ENCODE data around the gene KRTAP12-1. TPM values are rescaled to one million over a fixed set of nuclear protein-coding genes. Genes with fewer than 3 reads are reported as not detected.

The KRTAP12-1 gene
- total RNA-seq, 1 experiment from 2014 or later = 0.80 TPM

- no peaks in the 10 kb centered on the region for H3K9me3 ChIP-seq (ENCODE audit: low read depth, low read length, poor library complexity, severe bottlenecking)
- H3K27me3 ChIP-seq (replicated peaks; ENCODE audit: insufficient read depth, low read depth, low read length, poor library complexity) = no peaks in the 10 kb centered on the region
- H3K4me3 ChIP-seq (ENCODE audit: low read depth, low read length, poor library complexity, severe bottlenecking) = no peak overlapping the region
- CTCF ChIA-PET = interaction anchor here (1.1 kb wide), 1 partner anchor 25 kb away, joined by 4 read pairs; no protein-coding TSS in a partner anchor
- no peak overlapping the region for H3K27ac ChIP-seq (ENCODE audit: low read depth, low read length, poor library complexity, severe bottlenecking)
- no peaks in the 10 kb centered on the region for H3K36me3 ChIP-seq (ENCODE audit: insufficient read depth, low read length, poor library complexity, severe bottlenecking)
- no peak for DNase-seq (ENCODE audit: low spot score)
- POLR2A ChIA-PET (ENCODE audit: low non-redundant PET) = no interaction called here
- intact Hi-C loops (cut with micrococcal nuclease; ENCODE audit: unreplicated experiment) = no loop called here
- TF ChIP-seq EZH2 (IDR thresholded peaks at IDR 0.05; ENCODE audit: borderline replicate concordance, low read depth, low read length, poor library complexity, severe bottlenecking) (no peak), CTCF (conservative IDR thresholded peaks at IDR 0.05; ENCODE audit: low read depth, low read length) (no peak)
- no TSS peak for BruUV-seq (replicated peaks)
- H3K4me1 ChIP-seq (ENCODE audit: insufficient read depth, low read length, poor library complexity, severe bottlenecking) = peaks cover 5% of the 10 kb centered on the region
These were observed 42.2 kb upstream of the KRTAP12-1 start for GRCh38 chr21:44724196-44724595.

DNA sequence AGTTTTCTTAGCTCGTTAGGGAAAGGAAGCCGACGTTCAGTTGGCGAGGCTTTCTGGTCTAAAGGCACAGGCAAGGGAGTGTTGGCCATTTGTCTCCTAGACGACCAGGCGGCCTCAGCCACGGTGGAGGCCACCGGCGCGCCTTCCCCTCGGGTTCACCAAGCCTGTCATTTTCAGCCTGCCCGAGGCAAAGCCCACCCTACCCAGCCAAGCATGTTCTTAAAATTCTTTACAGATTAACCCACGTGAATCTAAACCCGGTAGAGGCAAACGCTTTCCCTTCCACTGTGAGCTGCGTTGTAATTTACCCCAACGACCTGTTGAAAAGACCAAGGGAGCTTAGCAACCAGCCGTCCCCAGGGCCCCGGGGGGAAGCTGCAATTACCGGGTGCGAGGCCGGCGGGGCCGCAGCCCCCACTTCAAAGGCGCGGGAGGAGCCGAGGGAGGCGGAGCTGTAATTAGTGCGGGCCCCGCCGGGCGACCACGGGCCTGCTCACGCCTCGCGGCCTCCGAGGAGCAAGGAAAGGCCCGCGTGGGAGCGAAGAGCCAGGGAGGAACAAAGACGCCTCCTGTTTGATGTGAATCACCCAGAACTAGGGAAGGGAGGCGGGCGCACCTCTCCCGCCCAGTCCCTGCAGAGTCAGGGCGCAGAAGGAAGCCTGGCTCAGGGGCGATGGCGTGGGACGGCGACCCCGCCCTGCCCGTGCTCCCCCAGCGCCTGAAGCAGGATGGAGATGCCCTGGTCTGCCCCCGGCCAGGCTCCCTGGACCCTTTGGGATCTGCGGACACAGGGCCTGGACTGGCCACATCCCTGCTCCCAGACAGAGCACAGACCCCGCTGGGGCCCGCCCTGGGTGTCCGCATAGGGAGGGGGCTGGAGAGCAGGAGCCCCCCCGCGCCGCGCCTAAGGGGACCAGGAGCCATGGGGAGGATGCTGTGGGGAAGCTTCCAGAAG, 41.5 kb upstream of the KRTAP12-1 start:
- H3K27ac ChIP-seq (ENCODE audit: low read depth, low read length, poor library complexity, severe bottlenecking) = no peak overlapping the region
- DNase-seq (ENCODE audit: low spot score) = no peak
- intact Hi-C loops (cut with micrococcal nuclease; ENCODE audit: unreplicated experiment) = no loop called here
- H3K4me3 ChIP-seq (ENCODE audit: low read depth, low read length, poor library complexity, severe bottlenecking) = no peak overlapping the region
- H3K9me3 ChIP-seq (ENCODE audit: low read depth, low read length, poor library complexity, severe bottlenecking) = no peaks in the 10 kb centered on the region
- TF ChIP-seq EZH2 (IDR thresholded peaks at IDR 0.05; ENCODE audit: borderline replicate concordance, low read depth, low read length, poor library complexity, severe bottlenecking) (no peak), CTCF (conservative IDR thresholded peaks at IDR 0.05; ENCODE audit: low read depth, low read length) (no peak)
- CTCF ChIA-PET = no interaction called here
- BruUV-seq (replicated peaks) = no TSS peak
- H3K27me3 ChIP-seq (replicated peaks; ENCODE audit: insufficient read depth, low read depth, low read length, poor library complexity) = no peaks in the 10 kb centered on the region
- POLR2A ChIA-PET (ENCODE audit: low non-redundant PET) = interaction anchor here (0.6 kb wide), 1 partner anchor 128 kb away, joined by 3 read pairs; no protein-coding TSS in a partner anchor
- peaks cover 5% of the 10 kb centered on the region for H3K4me1 ChIP-seq (ENCODE audit: insufficient read depth, low read length, poor library complexity, severe bottlenecking)
- H3K36me3 ChIP-seq (ENCODE audit: insufficient read depth, low read length, poor library complexity, severe bottlenecking) = no peaks in the 10 kb centered on the region

DNA sequence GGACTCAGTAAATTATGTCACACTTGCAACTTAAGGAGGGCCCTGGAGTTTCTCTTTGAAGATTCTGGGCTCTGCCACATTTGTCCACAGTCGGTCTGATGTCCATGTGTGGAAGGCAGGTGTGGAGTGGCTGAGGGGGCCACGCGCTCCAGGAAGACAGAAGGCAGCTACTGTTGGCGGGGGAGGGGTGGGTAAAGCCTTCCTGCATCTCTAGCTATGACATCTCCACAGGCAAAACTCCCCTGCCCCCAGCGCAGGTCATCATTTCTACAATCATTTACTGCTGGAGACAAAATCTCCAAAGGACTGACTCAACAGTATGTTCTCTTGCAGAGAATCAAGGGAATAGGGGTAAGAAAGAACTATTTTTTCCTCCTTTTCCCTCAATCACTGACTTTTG, 40.8 kb upstream of the KRTAP12-1 start:
- ChIA-PET POLR2A (ENCODE audit: low non-redundant PET) (interaction anchor here (0.6 kb wide), 1 partner anchor 127 kb away, joined by 3 read pairs; no protein-coding TSS in a partner anchor), CTCF (no interaction called here)
- Histone ChIP-seq H3K27me3 (replicated peaks; ENCODE audit: insufficient read depth, low read depth, low read length, poor library complexity) (no peaks in the 10 kb centered on the region), H3K4me3 (ENCODE audit: low read depth, low read length, poor library complexity, severe bottlenecking) (no peak overlapping the region), H3K36me3 (ENCODE audit: insufficient read depth, low read length, poor library complexity, severe bottlenecking) (no peaks in the 10 kb centered on the region), H3K9me3 (ENCODE audit: low read depth, low read length, poor library complexity, severe bottlenecking) (no peaks in the 10 kb centered on the region), H3K4me1 (ENCODE audit: insufficient read depth, low read length, poor library complexity, severe bottlenecking) (peaks cover 5% of the 10 kb centered on the region), H3K27ac (ENCODE audit: low read depth, low read length, poor library complexity, severe bottlenecking) (no peak overlapping the region)
- no peak for TF ChIP-seq EZH2 (IDR thresholded peaks at IDR 0.05; ENCODE audit: borderline replicate concordance, low read depth, low read length, poor library complexity, severe bottlenecking)
- TF ChIP-seq CTCF (conservative IDR thresholded peaks at IDR 0.05; ENCODE audit: low read depth, low read length) = no peak
- intact Hi-C loops (cut with micrococcal nuclease; ENCODE audit: unreplicated experiment) = no loop called here
- DNase-seq (ENCODE audit: low spot score) = no peak
- no TSS peak for BruUV-seq (replicated peaks)
